Astrocyte of the spinal cord (primary cell): Measurements from ENCODE around the gene AMPH.
A peak's percentile ranks its signal among the peaks of the same experiment; 100 is the strongest.
"Not testable (repeated sequence)": the region's sequence is repeated elsewhere in the genome, so short reads cannot be mapped to it uniquely, and the experiment has no call there.

Experiments used
- DNase-seq: peaks from one replicate; pipeline ENCODE4 v3.0.0; 2011; ENCODE audit warnings: low read depth, low spot score
- H3K4me3 ChIP-seq: 2 replicates; pipeline ENCODE4 v1.5.1; 2011; ENCODE audit warnings: low read depth, mild to moderate bottlenecking, low read length, moderate library complexity
- CTCF ChIP-seq: IDR thresholded peaks from 2 replicates; pipeline ENCODE4 v1.5.1; 2012; ENCODE audit warnings: low read depth, mild to moderate bottlenecking, low read length, inconsistent platforms
- in situ Hi-C: cut with HindIII; loops from 2 replicates; pipeline ENCODE4 v1.10.0; 2017; ENCODE audit warnings: low sequenced_read_pairs

AMPH gene

DNA sequence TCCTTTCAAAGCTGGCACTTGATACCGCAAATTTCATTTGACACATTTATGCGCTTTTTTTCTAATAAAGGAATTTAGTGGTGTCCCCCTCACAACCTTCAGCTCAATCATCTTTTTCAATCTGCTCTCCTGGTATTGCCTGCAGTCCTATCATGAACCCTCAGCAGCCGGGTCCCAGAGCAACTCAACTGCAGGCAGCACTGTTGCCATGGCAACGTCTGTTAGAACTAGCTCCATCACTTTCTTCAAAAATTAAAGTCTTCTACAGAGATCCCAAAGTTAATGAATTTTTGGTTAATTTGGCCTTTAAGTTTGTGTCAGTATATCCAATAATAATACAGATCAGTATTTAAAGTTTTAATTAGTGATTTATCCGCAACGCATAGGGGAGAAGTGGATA, 221.6 kb downstream of the AMPH start:
- TF ChIP-seq CTCF, result no peak
- in situ Hi-C loops, result no loop called here
- H3K4me3 ChIP-seq, result no peak overlapping the region
- DNase-seq, result no peak

DNA sequence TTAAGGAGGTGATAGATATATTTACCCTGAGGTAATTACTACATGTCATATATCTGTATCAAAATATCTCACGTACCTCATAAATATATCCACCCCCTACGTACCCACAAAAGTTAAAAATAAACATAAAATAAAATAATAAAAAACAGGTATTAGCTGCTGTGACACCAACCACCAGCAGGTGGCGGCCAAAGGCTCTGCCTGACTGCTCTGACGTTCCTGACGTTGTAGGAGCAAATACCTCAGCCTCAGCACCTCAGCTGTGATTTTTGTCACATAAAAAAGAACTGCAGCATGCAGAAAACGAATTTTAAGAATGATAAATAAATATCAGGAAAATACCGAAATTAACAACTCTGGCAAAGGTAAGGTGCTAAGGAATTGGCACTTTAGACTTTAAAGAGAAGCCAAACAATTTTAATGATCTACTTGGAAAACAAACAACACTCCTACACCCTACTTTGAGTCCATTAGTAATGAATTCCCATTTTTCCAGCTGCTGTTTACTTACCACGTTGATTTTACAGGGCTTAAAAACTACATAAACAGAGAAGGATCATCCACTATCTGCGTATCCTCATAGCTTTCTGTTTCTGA, 232.3 kb downstream of the AMPH start:
- no peak overlapping the region for H3K4me3 ChIP-seq
- peak; percentile 47 for DNase-seq
- in situ Hi-C loops, result no loop called here
- TF ChIP-seq CTCF, result peak; percentile 95

- TF ChIP-seq CTCF, result no peak
- no peak overlapping the region for H3K4me3 ChIP-seq
- no peak for DNase-seq
- in situ Hi-C loops, result no loop called here
These were observed 234.3 kb downstream of the AMPH start for GRCh38 chr7:38396852-38397251.

GRCh38 chr7:38395921-38396552, 235.1 kb downstream of the AMPH start:
- H3K4me3 ChIP-seq, in situ Hi-C loops, DNase-seq: not testable (repeated sequence)

- in situ Hi-C loops, result no loop called here
- no peak for DNase-seq
- H3K4me3 ChIP-seq, result no peak overlapping the region
- TF ChIP-seq CTCF, result no peak
These were observed 236.5 kb downstream of the AMPH start for GRCh38 chr7:38394660-38395059.

GRCh38 chr7:38393874-38394273, 237.3 kb downstream of the AMPH start:
- H3K4me3 ChIP-seq, result no peak overlapping the region
- in situ Hi-C loops, result no loop called here
- DNase-seq, result no peak
- TF ChIP-seq CTCF, result no peak

GRCh38 chr7:38391751-38392150, 239.4 kb downstream of the AMPH start:
- no peak for DNase-seq
- in situ Hi-C loops, result no loop called here
- no peak overlapping the region for H3K4me3 ChIP-seq
- TF ChIP-seq CTCF, result no peak
